ENCODE results near the gene NCOA3.
A peak's percentile ranks its signal among the peaks of the same experiment; 100 is the strongest.

Gene NCOA3

DNA sequence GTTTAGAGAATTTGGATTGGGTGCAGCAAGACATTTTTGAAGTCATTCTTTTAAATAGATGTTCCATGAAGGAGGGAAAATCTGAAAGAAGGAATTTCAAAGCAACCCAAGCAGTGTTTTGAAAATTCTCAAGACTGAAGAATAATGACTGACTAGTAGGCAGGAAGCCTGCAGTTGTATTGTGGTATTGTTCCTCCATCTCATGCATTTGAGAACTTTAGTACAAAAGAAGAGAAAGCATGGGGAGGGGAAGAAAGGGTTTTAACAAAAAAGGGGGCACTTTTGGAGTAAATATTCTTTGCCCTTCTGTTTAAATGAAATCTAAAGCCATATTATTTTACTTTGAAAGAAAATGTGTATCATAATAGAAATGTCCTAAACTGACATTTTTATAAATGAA is 6.6 kb downstream of the NCOA3 start:
- Histone ChIP-seq H3K36me3 (ENCODE audit: insufficient read depth) (no peaks in the 10 kb centered on the region), H3K4me2 (peak overlapping the region; percentile 40), H3K27me3 (ENCODE audit: insufficient read depth, low read depth) (no peaks in the 10 kb centered on the region), H2AFZ (ENCODE audit: low read depth) (no peak overlapping the region), H3K27ac (no peak overlapping the region; the same call in 1 of the 2 replicates), H3K4me1 (ENCODE audit: low read depth, poor library complexity, severe bottlenecking) (peaks cover 62% of the 10 kb centered on the region), H4K20me1 (ENCODE audit: insufficient read depth) (peaks cover 10% of the 10 kb centered on the region; the same call in 1 of the 2 replicates), H3K79me2 (ENCODE audit: insufficient read depth, low read depth) (peaks cover 97% of the 10 kb centered on the region), H3K4me3 (IDR thresholded peaks at IDR 0.05; ENCODE audit: insufficient read depth, low read depth, low read length) (no peak overlapping the region), H3K9ac (no peak overlapping the region)
- TF ChIP-seq, protein P1, sequence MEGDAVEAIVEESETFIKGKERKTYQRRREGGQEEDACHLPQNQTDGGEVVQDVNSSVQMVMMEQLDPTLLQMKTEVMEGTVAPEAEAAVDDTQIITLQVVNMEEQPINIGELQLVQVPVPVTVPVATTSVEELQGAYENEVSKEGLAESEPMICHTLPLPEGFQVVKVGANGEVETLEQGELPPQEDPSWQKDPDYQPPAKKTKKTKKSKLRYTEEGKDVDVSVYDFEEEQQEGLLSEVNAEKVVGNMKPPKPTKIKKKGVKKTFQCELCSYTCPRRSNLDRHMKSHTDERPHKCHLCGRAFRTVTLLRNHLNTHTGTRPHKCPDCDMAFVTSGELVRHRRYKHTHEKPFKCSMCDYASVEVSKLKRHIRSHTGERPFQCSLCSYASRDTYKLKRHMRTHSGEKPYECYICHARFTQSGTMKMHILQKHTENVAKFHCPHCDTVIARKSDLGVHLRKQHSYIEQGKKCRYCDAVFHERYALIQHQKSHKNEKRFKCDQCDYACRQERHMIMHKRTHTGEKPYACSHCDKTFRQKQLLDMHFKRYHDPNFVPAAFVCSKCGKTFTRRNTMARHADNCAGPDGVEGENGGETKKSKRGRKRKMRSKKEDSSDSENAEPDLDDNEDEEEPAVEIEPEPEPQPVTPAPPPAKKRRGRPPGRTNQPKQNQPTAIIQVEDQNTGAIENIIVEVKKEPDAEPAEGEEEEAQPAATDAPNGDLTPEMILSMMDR (conservative IDR thresholded peaks at IDR 0.05; ENCODE audit: low read depth, low read length) = no peak

DNA sequence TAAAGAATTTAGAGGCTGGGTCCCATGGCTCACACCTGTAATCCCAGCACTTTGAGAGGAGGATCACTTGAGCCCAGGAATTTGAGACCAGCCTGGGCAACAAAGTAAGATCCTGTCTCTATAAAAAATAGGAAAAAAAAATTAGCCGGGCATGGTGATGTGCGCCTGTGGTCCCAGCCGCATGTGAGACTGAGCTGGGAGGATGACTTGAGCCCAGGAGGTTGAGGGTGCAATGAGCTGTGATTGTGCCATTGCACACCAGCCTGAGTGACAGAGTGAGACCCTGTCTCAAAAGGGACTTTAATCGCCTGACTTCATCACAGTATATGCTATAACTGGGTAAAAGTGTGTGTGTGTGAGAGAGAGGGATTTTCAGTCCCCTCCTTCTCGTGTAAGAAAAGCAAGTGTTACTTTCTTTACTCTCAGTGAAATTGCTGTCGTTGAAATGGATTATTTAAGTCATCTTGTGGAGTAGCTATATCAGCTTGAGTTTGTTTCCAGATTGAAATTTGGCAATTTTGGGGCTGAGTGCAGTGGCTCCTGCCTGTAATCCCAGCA is 7.5 kb downstream of the NCOA3 start:
- Histone ChIP-seq H3K27ac (no peak overlapping the region), H2AFZ (ENCODE audit: low read depth) (no peak overlapping the region), H3K9ac (no peak overlapping the region), H3K36me3 (ENCODE audit: insufficient read depth) (no peaks in the 10 kb centered on the region), H3K27me3 (ENCODE audit: insufficient read depth, low read depth) (no peaks in the 10 kb centered on the region), H3K4me1 (ENCODE audit: low read depth, poor library complexity, severe bottlenecking) (peaks cover 53% of the 10 kb centered on the region), H3K4me3 (IDR thresholded peaks at IDR 0.05; ENCODE audit: insufficient read depth, low read depth, low read length) (no peak overlapping the region), H3K79me2 (ENCODE audit: insufficient read depth, low read depth) (peaks cover 95% of the 10 kb centered on the region), H4K20me1 (ENCODE audit: insufficient read depth) (0 out of 2 replicates have a peak, but pooled peaks cover 7% of the 10 kb centered on the region), H3K4me2 (peak overlapping the region; percentile 40; the same call in 1 of the 2 replicates)
- TF ChIP-seq, protein P1 (conservative IDR thresholded peaks at IDR 0.05; ENCODE audit: low read depth, low read length) = no peak

DNA sequence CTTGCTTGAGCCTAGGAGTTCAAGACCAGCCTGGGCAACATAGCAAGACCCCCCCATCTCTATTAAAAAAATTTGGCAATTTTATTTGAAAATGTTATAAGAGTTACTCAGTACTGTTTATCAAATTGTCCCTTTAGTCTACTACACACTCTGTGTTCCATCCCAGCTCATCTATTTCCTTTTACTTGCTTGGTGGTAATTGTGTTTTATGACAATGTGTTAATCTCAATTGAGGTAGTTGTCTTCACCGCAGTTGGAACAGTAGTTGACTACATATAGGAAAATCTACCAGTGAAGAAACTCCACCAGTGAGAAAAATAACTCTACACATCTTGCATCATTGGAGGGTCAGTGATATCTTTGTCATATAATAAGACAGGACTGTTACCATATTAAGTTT is 8.0 kb downstream of the NCOA3 start:
- Histone ChIP-seq H3K9ac (no peak overlapping the region), H3K4me1 (ENCODE audit: low read depth, poor library complexity, severe bottlenecking) (peaks cover 48% of the 10 kb centered on the region), H3K27me3 (ENCODE audit: insufficient read depth, low read depth) (no peaks in the 10 kb centered on the region), H3K4me2 (no peak overlapping the region), H3K27ac (no peak overlapping the region), H3K79me2 (ENCODE audit: insufficient read depth, low read depth) (peaks cover 95% of the 10 kb centered on the region), H3K36me3 (ENCODE audit: insufficient read depth) (no peaks in the 10 kb centered on the region), H3K4me3 (IDR thresholded peaks at IDR 0.05; ENCODE audit: insufficient read depth, low read depth, low read length) (no peak overlapping the region), H4K20me1 (ENCODE audit: insufficient read depth) (0 out of 2 replicates have a peak, but pooled peaks cover 6% of the 10 kb centered on the region), H2AFZ (ENCODE audit: low read depth) (no peak overlapping the region)
- TF ChIP-seq, protein P1 (conservative IDR thresholded peaks at IDR 0.05; ENCODE audit: low read depth, low read length) = no peak

DNA sequence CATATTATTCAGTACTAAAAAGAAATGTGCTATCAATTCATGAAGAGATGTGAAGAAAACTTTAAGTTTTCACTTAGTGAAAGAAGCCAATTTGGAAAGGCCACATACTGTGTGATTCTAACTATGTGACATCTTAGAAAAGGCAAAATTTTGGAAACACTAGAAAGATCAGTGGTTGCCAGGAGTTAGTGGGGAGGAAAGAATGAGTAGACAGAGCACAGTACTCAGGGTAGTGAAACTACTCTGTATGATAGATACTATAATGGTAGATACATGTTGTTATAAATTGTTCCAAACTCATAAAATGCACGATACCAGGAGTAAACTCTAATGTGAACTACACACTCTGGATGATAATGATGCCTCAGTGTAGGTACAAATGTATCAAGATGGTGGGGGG is 14.2 kb downstream of the NCOA3 start:
- H3K4me2 ChIP-seq = no peak overlapping the region

More for the DNA sequence above, 14.2 kb downstream of the NCOA3 start:
- Histone ChIP-seq H3K4me3 (IDR thresholded peaks at IDR 0.05; ENCODE audit: insufficient read depth, low read depth, low read length) (no peak overlapping the region), H3K4me1 (ENCODE audit: low read depth, poor library complexity, severe bottlenecking) (peaks cover 4% of the 10 kb centered on the region), H4K20me1 (ENCODE audit: insufficient read depth) (no peaks in the 10 kb centered on the region), H2AFZ (ENCODE audit: low read depth) (no peak overlapping the region), H3K9ac (no peak overlapping the region), H3K79me2 (ENCODE audit: insufficient read depth, low read depth) (peaks cover 80% of the 10 kb centered on the region), H3K36me3 (ENCODE audit: insufficient read depth) (no peaks in the 10 kb centered on the region), H3K27ac (no peak overlapping the region), H3K27me3 (ENCODE audit: insufficient read depth, low read depth) (no peaks in the 10 kb centered on the region)
- TF ChIP-seq, protein P1 (conservative IDR thresholded peaks at IDR 0.05; ENCODE audit: low read depth, low read length) = no peak
